GM21737 (cell line): ENCODE measurements around the gene OMG.
A peak's percentile ranks its signal among the peaks of the same experiment; 100 is the strongest.
"Not testable (repeated sequence)": the region's sequence is repeated elsewhere in the genome, so short reads cannot be mapped to it uniquely, and the experiment has no call there.

Experiments used
- ATAC-seq: cut with Tn5 transposase; IDR thresholded peaks from one replicate; pipeline ENCODE4 v1.9.1; 2021; ENCODE audit warnings: mild to moderate bottlenecking, moderate library complexity; ENCODE audit not compliant: unreplicated experiment

The OMG gene

DNA sequence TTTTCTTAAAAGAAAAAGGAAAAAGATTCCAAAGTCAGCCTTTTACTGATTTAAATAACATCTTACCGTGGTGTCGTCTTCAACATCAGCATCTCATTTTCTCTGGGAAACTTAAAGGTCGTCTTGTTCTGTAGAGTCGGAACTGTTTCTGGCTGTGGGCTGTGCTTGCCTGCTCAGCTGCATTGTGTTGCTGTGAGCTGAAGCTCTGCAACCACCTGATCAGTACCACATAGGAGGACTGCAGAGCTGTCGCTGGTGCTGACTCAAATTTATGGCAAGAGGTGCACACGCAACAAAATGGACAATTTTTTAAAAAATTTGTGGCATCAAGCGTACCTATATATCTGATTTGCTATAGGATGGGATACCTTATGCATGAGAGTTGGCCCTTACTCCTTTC is at the start of gene OMG:
OMG (minus strand) TSS at position 150 of the 400 bp plus-strand sequence. CDS start 908 bp downstream, outside the sequence.
- no peak for ATAC-seq

DNA sequence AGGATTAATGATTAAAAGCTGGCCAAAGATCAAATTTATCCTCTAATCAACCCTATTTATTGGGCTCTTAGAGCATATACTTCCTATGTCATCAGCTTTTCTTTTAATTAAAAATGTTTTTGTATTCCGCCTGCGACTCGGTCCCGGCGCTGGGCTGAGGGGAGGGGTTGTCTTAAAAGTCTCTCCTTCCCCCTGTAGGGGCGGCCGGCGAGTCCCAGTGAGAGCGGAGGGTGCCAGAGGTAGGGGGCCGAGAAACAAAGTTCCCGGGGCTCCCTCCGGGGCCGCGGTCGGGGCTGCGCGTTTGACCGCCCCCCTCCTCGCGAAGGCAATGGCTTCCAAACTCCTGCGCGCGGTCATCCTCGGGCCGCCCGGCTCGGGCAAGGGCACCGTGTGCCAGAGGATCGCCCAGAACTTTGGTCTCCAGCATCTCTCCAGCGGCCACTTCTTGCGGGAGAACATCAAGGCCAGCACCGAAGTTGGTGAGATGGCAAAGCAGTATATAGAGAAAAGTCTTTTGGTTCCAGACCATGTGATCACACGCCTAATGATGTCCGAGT is 48.2 kb upstream of the OMG start:
- ATAC-seq: not testable (repeated sequence)

GRCh38 chr17:31339906-31340661 is 43.0 kb upstream of the OMG start:
- no peak for ATAC-seq

- no peak for ATAC-seq
Measured at GRCh38 chr17:31329221-31329620, 32.2 kb upstream of the OMG start.

- no peak for ATAC-seq
Measured at GRCh38 chr17:31328160-31328535, 31.1 kb upstream of the OMG start.

GRCh38 chr17:31327534-31328159 is 30.6 kb upstream of the OMG start:
- no peak for ATAC-seq

DNA sequence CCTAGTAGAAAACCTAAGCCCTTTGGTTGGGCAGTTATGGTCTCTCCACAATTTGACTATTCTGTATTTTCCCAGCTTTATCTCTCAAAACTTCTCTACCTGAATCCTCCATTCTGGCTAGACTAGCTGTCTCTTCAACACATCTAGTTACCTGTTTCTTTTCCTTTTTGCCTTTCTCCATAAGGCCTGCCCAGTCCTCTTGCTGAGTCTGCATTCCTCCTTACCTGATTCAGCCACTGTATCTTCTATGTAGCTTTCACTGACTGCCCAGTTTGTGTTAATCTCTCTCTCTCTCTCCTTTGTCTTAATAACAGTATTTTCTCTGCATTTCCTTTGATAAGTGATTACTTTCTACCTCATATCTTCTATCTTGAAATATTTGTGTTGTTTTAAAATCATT is 26.5 kb upstream of the OMG start:
- no peak for ATAC-seq

GRCh38 chr17:31321966-31322365 is 24.9 kb upstream of the OMG start:
- no peak for ATAC-seq

DNA sequence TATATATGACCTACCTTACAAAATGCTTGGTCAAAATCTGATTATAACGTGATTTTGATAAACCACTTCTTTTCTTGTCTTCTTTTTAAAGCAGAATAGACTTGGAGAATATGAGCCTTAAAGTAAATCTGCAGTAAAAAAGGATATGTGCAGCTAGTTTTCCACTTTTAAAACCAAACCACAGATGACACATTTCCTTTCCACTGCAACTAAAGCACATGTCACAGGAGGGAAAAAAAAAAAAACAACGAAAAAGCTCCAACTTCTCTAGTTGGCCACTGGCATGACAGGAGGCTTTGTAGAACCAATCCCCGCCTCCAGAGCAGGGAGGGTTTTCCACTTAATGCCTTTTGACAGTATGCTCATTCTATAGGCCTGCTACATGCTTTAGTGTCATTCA is 24.4 kb upstream of the OMG start, which contains the start of gene EVI2A:
EVI2A (minus strand) TSS at position 142 of the 400 bp plus-strand sequence. CDS start 2,609 bp downstream, outside the sequence.
- ATAC-seq: no peak

DNA sequence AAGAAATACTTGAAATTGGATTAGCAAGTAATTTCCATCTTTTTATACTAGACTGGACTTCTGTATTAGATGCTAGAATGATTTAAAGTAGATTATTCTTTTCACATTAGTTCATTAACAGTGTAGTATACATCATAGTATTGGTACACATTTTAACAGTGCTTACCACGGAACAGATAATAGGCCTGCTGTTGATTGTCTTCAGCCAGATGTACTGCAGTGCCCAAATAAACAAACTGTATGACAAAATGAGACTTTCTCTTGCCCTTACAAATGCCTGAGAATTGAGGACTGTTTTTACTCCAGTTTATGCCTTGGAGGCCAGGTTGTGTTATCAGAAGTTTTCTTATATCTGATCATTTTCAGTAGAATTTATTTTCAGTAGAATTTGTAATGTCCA is 23.8 kb upstream of the OMG start:
- no peak for ATAC-seq

GRCh38 chr17:31320241-31320640 is 23.2 kb upstream of the OMG start:
- ATAC-seq: no peak

- no peak for ATAC-seq
Measured at GRCh38 chr17:31318851-31319661, 22.0 kb upstream of the OMG start.

GRCh38 chr17:31318298-31318801 is 21.3 kb upstream of the OMG start:
- ATAC-seq: peak; percentile 28

DNA sequence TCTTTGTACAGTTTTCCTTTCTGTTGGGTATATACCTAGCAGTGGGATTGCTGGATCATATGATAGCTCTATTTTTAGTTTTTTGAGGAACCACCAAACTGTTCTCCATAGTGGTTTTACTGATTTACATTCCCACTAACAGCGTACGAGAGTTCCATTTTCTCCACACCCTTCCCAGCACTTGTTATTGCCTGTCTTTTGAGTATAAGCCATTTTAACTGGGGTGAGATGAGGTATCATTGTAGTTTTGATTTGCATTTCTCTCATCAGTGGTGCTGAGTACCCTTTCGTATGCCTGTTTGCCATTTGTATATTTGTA is 17.7 kb upstream of the OMG start:
- no peak for ATAC-seq

- ATAC-seq: no peak
Measured at GRCh38 chr17:31313982-31314781, 17.1 kb upstream of the OMG start, which contains the start of gene EVI2B. TSS of gene EVI2B (minus strand) at chr17:31314054. CDS start at chr17:31305609, 8,445 bp downstream.

- not testable (repeated sequence) for ATAC-seq
Measured at GRCh38 chr17:31312223-31312622, 15.2 kb upstream of the OMG start.

DNA sequence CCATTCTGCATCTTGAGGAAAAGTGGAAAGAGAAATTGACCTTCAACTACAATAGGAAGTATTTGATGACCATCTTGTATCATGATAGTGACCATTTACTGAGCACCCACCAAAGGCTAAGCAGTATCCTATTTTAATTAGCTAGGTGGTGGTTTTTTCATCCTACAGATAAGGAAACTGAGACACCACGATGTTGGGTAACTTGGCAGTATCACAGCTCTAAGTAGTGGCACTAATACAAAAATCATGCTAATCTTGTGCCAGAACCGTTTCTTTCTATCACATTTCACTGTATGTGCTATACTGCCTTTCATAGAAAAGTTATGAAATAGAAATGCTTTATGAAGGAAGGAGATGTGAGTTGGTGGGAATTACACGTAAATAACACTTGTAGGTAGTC is 14.5 kb upstream of the OMG start:
- ATAC-seq: no peak

DNA sequence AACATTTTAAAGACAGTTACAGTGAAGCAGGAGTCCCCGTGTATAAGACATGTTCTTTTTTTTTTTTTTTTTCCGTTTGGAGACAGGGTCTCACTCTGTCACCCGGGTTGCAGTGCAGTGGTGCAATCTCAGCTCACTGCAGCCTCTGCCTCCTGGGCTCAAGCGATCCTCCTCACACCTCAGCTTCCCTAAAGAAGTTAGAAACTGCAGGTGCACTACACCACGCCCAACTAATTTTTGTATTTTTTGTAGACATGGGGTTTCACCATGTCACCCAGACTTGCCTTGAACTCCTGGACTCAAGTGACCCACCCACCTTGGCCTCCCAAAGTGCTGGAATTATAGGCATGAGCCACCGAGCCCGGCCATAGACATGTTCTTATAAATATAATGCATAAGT is 13.8 kb upstream of the OMG start:
- no peak for ATAC-seq

- ATAC-seq: no peak
Measured at GRCh38 chr17:31310260-31310659, 13.2 kb upstream of the OMG start.

DNA sequence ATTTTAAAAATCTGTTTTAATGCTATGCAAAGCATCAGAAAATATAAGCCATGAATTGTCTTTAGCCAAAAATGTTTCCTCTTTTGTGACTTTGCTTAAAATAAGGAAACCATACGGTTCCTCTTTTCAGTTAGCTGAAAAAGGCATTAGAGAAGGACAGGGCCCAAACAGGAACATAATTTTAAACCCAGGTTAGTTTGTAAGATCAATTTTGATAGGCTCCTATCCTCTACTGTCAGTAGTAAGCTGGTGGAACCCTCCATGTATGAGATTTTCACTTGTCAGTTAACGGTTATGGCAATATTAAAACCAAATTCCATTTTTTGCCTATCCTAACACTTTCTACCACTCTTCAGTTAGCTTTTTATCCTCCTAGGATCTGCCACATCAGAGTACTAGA is 12.5 kb upstream of the OMG start:
- ATAC-seq: no peak
